HG03097 (cell line): ENCODE measurements around the gene SUZ12.
"Not testable (repeated sequence)": the region's sequence is repeated elsewhere in the genome, so short reads cannot be mapped to it uniquely, and the experiment has no call there.

Experiments used
- ATAC-seq: cut with Tn5 transposase; IDR thresholded peaks from one replicate; pipeline ENCODE4 v1.9.1; 2021; ENCODE audit not compliant: unreplicated experiment, low FRiP score

Gene SUZ12

DNA sequence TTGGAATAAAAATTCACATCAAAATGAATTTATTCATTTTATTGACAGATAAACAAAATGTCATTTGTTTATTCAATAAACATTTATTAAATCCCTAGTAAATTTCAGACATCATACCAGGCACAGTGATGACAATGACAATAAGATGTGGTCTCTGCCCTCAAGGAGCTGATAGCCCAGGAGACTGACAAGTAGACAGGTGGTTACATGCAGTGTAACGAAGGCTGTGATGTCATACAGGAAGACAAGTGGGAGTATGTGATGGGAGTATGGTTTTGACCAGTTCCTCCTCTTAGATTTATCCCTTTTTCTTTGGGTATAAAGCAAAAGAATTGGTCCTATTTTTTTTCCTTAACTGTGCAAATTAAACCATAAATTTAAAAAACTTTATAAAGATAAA is 97.0 kb downstream of the SUZ12 start:
- ATAC-seq, result not testable (repeated sequence)

DNA sequence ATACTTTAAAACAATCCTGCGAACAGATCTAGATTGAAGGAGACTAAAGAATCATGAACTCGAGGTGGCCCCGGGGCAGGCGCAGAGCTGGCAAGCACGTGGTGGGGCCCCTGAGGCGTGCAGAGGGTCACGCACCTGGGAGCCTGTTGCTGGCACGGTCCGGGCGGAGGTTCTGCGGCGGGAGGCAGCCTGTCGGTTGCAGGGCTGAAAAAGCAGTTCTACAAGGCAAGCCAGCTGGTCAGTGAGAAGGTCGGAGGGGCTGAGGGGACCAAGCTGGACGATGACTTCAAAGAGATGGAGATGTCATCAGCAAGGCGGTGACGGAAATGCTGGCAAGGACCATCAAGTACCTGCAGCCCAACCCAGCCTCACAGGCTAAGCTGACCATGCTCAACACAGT is 103.4 kb downstream of the SUZ12 start:
- ATAC-seq, result not testable (repeated sequence)

DNA sequence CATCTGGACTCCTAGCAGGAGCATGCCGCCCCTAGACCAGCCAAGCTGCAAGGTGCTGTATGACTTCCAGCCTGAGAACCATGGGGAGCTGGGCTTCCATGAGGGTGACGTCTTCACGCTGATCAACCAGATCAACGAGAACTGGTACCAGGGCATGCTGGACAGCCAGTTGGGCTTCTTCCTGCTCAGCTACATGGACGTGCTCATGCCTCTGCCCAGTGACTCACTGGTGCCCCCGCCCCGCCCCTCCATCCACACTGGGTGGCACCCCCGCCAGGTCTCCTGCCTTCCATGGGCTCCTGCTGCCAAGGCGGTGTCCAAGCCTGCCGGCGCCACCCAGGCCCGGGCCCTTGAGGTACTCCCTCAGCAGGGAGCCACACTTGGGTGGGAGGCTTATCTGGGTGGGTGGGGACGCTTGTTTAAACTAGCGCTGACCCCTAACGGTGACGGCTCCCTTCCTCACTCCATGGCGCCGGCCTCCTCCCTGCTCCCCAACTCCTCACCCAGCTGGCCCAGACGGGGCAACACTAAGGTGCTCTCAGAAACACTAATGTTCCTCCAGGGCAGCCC is 104.6 kb downstream of the SUZ12 start:
- not testable (repeated sequence) for ATAC-seq

DNA sequence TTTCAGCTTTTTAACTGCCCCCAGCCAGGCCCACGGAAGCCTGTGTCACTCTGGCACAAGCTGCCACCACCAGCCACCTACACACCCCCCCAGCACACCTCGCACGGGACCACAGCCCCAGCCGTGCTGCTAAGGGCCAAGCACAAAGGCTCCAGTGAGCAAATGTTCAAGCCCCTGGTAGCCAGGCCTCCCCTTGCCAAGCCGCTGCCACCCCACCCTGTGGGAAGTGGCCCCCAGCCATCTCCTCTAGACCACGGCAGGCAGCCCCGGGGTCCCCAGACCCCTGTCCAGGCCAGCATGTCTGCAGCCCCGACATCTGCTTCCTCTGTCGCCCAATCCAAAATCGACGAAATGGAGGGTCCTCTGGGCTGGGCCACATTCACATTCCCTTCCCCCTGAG is 105.5 kb downstream of the SUZ12 start:
- ATAC-seq, result not testable (repeated sequence)

DNA sequence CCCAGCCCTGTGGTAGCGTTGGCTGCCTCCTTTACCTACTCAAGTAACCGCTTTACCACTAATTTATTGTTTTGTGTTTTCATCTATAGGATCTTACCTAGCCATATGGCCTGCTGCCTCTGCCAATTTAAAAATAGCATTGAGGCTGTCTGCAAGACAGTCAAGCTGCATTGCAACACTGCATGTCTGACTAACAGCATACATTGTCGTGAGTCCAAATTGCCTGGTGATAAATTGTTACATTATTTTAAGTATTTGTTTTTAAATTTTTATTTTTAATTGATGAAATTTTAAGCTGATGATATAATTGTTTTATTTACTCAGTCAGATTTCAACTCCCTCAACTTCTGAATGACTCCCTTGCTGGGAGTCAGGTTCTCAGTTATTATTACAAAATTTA is 108.8 kb downstream of the SUZ12 start:
- ATAC-seq, result not testable (repeated sequence)

DNA sequence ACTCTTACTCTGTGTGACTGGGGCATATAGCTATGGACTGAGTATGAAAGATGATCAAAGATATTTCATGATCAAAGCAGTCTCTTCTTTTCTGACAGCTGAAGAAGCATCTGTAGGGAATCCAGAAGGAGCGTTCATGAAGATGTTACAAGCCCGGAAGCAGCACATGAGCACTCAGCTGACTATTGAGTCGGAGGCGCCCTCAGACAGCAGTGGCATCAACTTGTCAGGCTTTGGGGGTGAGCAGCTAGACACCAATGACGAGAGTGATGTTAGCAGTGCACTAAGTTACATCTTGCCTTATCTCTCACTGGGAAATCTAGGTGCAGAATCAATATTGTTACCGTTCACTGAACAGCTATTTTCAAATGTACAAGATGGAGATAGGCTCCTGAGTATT is 110.9 kb downstream of the SUZ12 start:
- ATAC-seq, result not testable (repeated sequence)
